ENCODE data around the gene PDRG1. TPM values are rescaled to one million over a fixed set of nuclear protein-coding genes. Genes with fewer than 3 reads are reported as not detected.

Gene PDRG1
- 3.7 and 8.4 TPM in 2 replicates for total RNA-seq

DNA sequence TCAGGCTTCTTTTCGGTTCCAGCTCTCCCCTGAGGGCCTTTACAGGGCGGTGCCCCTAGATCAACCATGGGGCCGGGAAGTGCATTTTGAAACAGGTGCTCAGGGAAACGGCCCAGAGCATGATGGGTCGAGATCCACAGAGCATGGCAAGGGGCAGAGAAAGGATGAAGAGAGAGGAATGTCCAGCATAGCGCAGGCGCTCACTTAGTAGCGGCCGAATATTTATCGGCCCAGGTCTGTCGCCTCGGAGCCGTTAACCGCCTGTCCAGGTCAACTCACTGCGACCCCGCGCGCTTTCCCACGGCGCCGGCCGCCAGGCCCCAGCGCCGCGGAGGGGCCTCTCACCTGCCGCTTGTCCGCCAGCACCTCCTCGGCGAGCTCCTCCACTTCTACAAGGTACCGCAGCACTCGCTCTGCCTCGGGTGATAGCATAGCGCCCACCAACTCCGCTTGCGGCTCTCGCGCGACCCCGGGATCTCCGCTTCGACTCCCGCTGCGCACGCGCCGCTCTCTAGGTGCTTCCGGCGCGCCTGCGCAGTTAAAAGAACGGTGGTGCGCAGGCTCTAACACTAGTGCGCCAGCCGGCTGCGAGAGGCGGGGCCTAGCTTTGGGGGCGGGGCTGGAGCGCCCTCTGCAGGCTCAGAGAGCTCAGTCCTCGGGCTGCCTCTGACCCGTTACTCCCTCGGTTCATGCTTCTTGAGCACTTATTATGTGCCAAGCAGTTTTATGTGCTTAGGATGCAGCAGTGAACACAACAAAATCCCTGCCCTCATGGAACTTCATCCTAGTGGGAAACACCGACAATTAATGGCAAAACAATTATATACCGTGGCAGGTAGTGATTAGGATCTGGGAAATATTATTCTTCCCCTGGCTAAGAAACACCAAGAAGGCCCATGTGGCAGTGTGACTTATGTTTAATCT, at the start of gene PDRG1:
PDRG1 (minus strand) TSS at position 517 of the 924 bp plus-strand sequence; CDS start at position 432, 85 bp downstream.

DNA sequence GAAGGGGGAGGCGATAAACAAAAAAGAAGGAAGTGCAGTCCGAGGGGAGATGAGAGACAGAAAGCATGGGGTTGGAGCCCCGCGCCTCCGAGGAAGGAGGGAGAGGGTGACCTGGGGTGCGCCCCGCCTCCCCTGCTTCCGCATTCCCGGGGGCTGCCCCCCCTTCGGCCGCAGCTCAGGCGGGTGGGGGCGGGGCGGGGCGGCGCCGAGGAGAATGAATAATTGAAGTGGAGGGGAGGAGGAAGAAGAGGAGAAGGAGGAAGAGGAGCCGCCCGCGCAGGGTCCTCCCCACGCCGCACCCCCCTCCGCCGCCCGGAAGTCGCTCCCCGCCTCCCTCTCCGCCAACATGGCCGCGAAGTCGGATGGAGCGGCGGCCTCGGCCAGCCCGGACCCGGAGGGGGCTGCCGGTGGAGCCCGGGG, 16.0 kb upstream of the PDRG1 start, which contains the start of gene XKR7:
XKR7 (plus strand) TSS at position 322 of the 420 bp plus-strand sequence; CDS start at position 347, 25 bp downstream.

Other genes with a start within 250 kb of the PDRG1 start
- gene BCL2L1, start 229.2 kb downstream of the PDRG1 start, total RNA-seq, result 83.4 and 88.5 TPM in 2 replicates
- gene TPX2, start 212.8 kb downstream of the PDRG1 start, total RNA-seq, result 17.5 and 86.1 TPM in 2 replicates
- under 0.01 and 0.19 TPM in 2 replicates for gene MYLK2, start 132.7 kb downstream of the PDRG1 start, total RNA-seq
- 6.5 and 9.3 TPM in 2 replicates for gene FOXS1, start 106.4 kb downstream of the PDRG1 start, total RNA-seq
- 0.56 TPM in 1 of 2 replicates, not detected in the other for gene DUSP15, start 81.5 kb downstream of the PDRG1 start, total RNA-seq
- gene TTLL9, start 81.4 kb downstream of the PDRG1 start, total RNA-seq, result 0.28 TPM in 1 of 2 replicates, not detected in the other
- gene XKR7, start 16.1 kb upstream of the PDRG1 start, total RNA-seq, result under 0.01 TPM in 1 of 2 replicates, not detected in the other
- under 0.01 TPM in 1 of 2 replicates, not detected in the other for gene CCM2L, start 58.4 kb upstream of the PDRG1 start, total RNA-seq
- gene HCK, start 100.2 kb upstream of the PDRG1 start, total RNA-seq, result not detected in 2 replicates
- gene TM9SF4, start 157.7 kb upstream of the PDRG1 start, total RNA-seq, result 30.1 and 33.3 TPM in 2 replicates